Endothelial cell (in vitro differentiated cells): Measurements from ENCODE around the gene TTLL7. TPM values are rescaled to one million over a fixed set of nuclear protein-coding genes. Genes with fewer than 3 reads are reported as not detected.

Experiments
- DNase-seq: peaks from one replicate; pipeline ENCODE4 v3.0.0; 2021; ENCODE audit warnings: low spot score
- H3K27ac Mint-ChIP-seq: one replicate; pipeline ENCODE4 v1.8.0; 2021; ENCODE audit warnings: mixed read lengths, inconsistent platforms; ENCODE audit not compliant: unreplicated experiment
- H3K27me3 Mint-ChIP-seq: one replicate; pipeline ENCODE4 v1.8.0; 2021; ENCODE audit warnings: mild to moderate bottlenecking, moderate library complexity, mixed read lengths, inconsistent platforms; ENCODE audit not compliant: unreplicated experiment
- H3K36me3 Mint-ChIP-seq: one replicate; pipeline ENCODE4 v1.8.0; 2021; ENCODE audit warnings: mild to moderate bottlenecking, low read depth, mixed read lengths, inconsistent platforms; ENCODE audit not compliant: unreplicated experiment
- H3K4me1 Mint-ChIP-seq: one replicate; pipeline ENCODE4 v1.8.0; 2021; ENCODE audit warnings: mild to moderate bottlenecking, mixed read lengths, inconsistent platforms; ENCODE audit not compliant: unreplicated experiment
- H3K4me3 Mint-ChIP-seq: one replicate; pipeline ENCODE4 v1.8.0; 2021; ENCODE audit warnings: mild to moderate bottlenecking, mixed read lengths, inconsistent platforms; ENCODE audit not compliant: unreplicated experiment
- H3K9me3 Mint-ChIP-seq: one replicate; pipeline ENCODE4 v1.8.0; 2021; ENCODE audit warnings: mixed read lengths, inconsistent platforms; ENCODE audit not compliant: unreplicated experiment
- CTCF ChIP-seq: fragments of 200-600 bp; sonication (generic); IDR thresholded peaks from one replicate; pipeline ENCODE4 v1.5.0; 2021; ENCODE audit warnings: antibody characterized with exemption; ENCODE audit not compliant: unreplicated experiment
- total RNA-seq: library from RNA; stranded (reverse); fragmentation: NEBNext Ultra II Directional; extraction: Animal tissue kit (Norgen Biotek cat#: 25700); gene quantifications from one replicate; pipeline ENCODE4 v1.2.1, GENCODE V29; 2021; ENCODE audit not compliant: unreplicated experiment

The TTLL7 gene
- total RNA-seq, 1 donor from 2014 or later = 2.7 TPM

GRCh38 chr1:83828456-83828855, 170.5 kb downstream of the TTLL7 start:
- no peak for DNase-seq
- Mint-ChIP-seq H3K27me3 (no peaks in the 10 kb centered on the region), H3K27ac (no peak overlapping the region), H3K4me3 (no peak overlapping the region), H3K36me3 (no peaks in the 10 kb centered on the region), H3K4me1 (no peaks in the 10 kb centered on the region), H3K9me3 (no peaks in the 10 kb centered on the region)
- no peak for TF ChIP-seq CTCF

GRCh38 chr1:83827741-83828140, 171.2 kb downstream of the TTLL7 start:
- Mint-ChIP-seq H3K4me1 (no peaks in the 10 kb centered on the region), H3K9me3 (no peaks in the 10 kb centered on the region), H3K27ac (no peak overlapping the region), H3K27me3 (no peaks in the 10 kb centered on the region), H3K36me3 (no peaks in the 10 kb centered on the region), H3K4me3 (no peak overlapping the region)
- DNase-seq = no peak
- TF ChIP-seq CTCF = no peak

- DNase-seq = no peak
- no peaks in the 10 kb centered on the region for H3K36me3 Mint-ChIP-seq
- no peaks in the 10 kb centered on the region for H3K9me3 Mint-ChIP-seq
- H3K4me3 Mint-ChIP-seq = no peak overlapping the region
- H3K27ac Mint-ChIP-seq = no peak overlapping the region
- TF ChIP-seq CTCF = no peak
- no peaks in the 10 kb centered on the region for H3K27me3 Mint-ChIP-seq
- H3K4me1 Mint-ChIP-seq = no peaks in the 10 kb centered on the region
These were observed 176.7 kb downstream of the TTLL7 start for GRCh38 chr1:83822208-83822607.

GRCh38 chr1:83819436-83819835, 179.5 kb downstream of the TTLL7 start:
- Mint-ChIP-seq H3K27me3 (no peaks in the 10 kb centered on the region), H3K36me3 (no peaks in the 10 kb centered on the region), H3K4me1 (no peaks in the 10 kb centered on the region), H3K4me3 (no peak overlapping the region), H3K27ac (no peak overlapping the region), H3K9me3 (no peaks in the 10 kb centered on the region)
- no peak for DNase-seq
- no peak for TF ChIP-seq CTCF

- Mint-ChIP-seq H3K27me3 (no peaks in the 10 kb centered on the region), H3K27ac (no peak overlapping the region), H3K9me3 (no peaks in the 10 kb centered on the region), H3K36me3 (no peaks in the 10 kb centered on the region), H3K4me1 (no peaks in the 10 kb centered on the region), H3K4me3 (no peak overlapping the region)
- DNase-seq = no peak
- TF ChIP-seq CTCF = no peak
These were observed 180.0 kb downstream of the TTLL7 start for GRCh38 chr1:83818916-83819315.
